GM18861 (cell line): ENCODE data around the gene TUBGCP5.

ENCODE experiments used
- ATAC-seq: cut with Tn5 transposase; IDR thresholded peaks from one replicate; pipeline ENCODE4 v1.9.1; 2021; ENCODE audit not compliant: unreplicated experiment

Gene TUBGCP5

DNA sequence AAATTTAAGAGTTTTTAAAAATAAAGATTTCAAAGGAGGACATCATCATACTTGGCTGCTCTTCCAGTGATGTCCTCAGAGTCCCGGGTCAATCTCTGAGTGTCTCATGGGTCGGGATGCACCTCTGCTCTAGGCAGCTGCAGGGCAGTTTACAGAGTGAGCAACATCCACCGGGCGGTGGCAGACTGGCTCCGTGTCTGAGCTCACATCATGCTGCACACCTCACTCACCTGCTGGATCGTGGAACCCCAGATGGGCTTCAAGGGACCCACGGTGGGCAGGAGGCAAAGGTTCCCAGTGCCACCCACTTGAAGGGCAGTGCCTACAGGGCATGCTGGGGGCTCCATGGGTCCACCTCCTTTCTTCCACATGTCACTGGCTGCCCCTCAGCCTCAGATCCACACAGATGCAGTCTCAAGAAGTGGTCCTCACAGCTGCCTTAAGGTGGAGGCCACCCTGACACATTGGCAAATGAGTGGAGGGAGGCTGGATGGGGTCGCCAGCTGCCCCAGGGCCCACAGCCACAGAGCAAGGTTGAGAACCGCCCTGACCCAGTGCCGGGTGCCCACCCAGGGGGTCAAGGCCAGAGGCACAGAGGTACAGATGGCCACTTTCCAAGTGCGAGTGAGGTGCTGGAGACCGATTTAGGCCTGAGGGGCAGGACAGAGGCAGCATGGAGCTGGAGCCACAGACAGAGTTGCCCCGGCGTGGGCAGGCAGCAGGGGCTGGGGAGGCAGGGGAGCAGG, 84.4 kb downstream of the TUBGCP5 start:
- no peak for ATAC-seq

DNA sequence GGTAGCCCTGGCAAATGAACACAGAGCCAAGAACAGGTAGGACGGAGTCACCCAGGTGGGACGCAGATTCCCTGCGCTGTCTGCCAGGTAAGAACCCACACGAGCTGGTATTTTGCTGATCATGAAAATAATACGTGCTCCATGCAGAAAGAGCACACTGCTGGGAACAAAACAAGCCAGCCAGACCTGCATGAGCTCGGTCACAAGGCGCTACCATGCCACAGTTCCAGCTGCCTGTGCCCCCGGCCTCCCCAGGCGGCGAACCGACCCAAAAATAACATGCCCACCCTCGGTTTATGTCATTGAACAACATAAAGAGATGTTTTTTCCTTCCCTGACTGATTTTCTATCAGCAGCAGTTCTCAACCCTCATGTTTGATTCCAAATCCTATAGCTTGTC, 85.0 kb downstream of the TUBGCP5 start:
- ATAC-seq: no peak

DNA sequence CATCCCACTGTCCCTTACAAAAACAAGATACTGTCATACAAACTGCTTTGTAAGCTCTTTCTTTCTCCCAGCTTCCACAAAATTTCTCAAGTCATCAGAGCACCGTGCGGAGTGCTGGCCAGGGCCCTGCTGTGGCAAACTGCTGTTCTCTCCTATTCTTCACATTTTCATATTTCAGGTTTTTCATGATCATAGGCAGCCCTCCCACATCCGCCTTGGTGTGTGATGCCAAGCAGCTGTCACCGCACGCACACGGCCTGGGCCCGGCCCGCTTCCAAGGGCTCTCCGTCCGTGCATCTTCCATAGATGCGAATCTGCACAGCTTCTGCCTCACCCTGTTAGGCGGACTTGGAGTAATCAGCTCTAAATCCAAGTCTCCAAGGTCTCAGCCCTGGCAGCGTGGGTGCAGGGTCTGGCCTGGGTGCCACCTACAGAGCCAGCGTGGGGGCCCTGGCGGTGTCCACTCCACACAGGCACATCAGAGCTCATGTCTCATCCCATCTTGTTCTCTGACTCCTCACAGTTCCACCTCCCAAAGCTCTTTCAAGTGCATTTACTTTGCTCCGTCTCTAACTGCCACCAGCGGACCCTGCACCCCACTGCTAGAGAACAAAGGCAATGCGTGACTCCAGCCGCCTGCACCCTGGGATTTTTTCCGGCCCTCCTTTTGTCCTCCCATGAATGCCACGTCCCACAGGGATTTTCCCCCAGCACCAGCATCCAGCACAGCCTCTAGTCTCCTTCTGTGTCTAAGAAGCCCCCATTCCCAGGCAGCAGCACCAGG, 86.4 kb downstream of the TUBGCP5 start:
- ATAC-seq: no peak

DNA sequence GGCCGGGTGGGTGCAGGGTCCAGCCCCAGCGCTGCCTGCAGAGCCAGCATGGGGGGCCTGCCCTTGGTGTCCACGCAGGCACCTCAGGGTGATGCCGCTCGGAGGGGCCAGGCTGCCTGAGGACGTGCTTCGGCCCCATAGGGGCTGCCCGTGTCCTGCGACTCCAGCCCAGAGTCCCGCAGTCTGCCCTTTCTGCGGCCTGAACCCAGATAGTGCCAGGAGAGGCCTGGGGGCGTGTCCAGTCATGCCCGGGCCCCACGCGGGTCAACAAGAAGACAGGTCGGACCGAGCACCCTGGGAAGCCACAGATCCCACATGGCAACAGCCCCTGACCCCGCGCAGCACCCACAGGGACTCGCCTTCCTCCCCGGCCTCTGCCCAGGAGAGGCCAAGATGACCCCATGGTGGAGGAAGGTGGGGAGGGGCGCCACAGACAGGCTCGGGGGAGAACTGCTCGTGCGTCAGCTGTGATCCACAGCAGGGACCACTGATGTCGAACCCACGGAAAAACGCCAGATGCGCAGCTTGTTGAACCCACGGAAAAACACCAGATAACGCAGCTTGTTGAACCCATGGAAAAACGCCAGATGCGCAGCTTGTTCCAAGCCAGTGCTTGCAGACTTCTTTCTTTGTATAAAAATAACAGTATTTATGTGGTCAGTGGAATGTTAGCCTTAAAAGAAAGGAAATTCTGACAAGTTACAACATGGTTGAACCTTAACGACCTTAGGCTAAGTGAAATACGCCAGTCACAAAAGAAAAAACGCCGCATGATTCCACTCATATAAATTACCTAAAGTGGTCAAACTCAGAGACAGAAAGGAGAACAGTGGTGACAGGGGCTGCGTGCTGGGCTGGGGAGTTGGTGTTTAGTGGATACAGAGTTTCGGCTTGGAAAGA, 87.7 kb downstream of the TUBGCP5 start:
- ATAC-seq: no peak

DNA sequence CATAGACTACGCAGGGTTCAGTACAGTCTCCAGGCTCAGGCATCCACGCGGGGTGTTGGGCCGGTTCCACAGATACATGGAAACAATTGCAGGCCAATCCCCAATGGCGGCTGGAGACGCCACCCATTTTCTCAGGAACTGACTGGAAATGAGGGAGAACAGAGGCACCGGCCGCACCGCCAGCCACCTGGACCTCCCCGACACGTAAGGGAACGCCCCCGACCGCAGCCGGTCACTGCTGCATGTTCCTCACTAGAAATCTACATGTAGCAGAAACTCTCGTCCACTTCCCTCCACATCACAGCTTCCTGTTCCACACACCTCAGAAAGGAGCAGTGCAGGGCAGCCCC, 88.4 kb downstream of the TUBGCP5 start:
- no peak for ATAC-seq

DNA sequence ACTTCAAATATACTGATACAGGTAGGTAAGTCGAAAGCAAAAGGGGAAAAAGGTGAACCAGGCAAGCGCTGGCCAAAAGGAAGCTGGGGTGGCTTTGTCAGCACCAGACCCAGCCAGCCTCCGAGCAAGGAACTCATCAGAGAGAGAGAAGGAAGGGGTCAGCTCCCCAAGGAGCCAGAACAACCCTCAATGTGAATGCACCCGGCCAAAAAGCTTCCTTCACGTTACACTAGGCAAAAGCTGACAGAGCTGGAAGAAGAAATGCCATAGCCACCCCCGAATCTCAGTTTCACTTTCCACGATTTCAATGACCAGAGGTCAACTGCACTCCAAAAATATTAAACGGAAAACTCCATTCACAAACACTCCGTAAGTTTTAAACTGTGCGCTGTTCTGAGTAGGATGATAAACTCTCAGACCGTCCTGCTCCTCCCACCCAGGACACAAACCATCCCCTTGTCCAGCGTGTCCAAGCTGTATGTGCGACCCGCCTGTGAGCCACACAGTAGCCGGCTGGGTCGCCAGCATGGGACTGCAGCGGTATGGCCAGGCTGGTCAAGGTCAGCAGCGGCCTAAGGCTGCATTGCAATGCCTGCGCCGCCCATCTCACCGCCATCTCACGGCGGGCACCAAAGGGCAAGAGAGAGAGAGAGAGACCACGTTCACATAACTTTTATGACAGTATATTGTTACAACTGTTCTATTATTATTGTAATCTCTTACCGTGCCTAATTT, 88.9 kb downstream of the TUBGCP5 start:
- ATAC-seq: no peak
